Erythroblast (primary cell): ENCODE results near the gene NUP210.

ENCODE experiments used
- GATA1 ChIP-seq: IDR thresholded peaks from 2 replicates; pipeline ENCODE4 v1.6.1; 2011; ENCODE audit warnings: low read depth, mild to moderate bottlenecking, control low read depth, low read length, moderate library complexity
- POLR2A ChIP-seq: IDR thresholded peaks from 2 replicates; pipeline ENCODE4 v1.6.1; 2011; ENCODE audit warnings: mild to moderate bottlenecking, low read length

GRCh38 chr3:13353936-13354542 lies 66.1 kb downstream of the NUP210 start:
- TF ChIP-seq POLR2A (no peak), GATA1 (no peak)
